OCI-LY1 (cell line): ENCODE results near the gene NT5DC1.

Experiments
- H2AFZ ChIP-seq: fragments of 200-600 bp; sonication (generic), shearing (Covaris generic); 2 replicates; pipeline ENCODE4 v1.6.0; 2014; ENCODE audit warnings: antibody characterized with exemption, mild to moderate bottlenecking, low read length
- H3F3A ChIP-seq: fragments of 200-600 bp; sonication (generic), shearing (Covaris generic); 2 replicates; pipeline ENCODE4 v1.6.0; 2014; ENCODE audit warnings: mild to moderate bottlenecking, antibody characterized with exemption, low read length, moderate library complexity; ENCODE audit not compliant: insufficient read depth
- H3K27ac ChIP-seq: fragments of 200-600 bp; sonication (generic); 2 replicates; pipeline ENCODE4 v1.5.1; 2014; ENCODE audit warnings: low read length, mixed run types, mild to moderate bottlenecking, low read depth; ENCODE audit not compliant: poor library complexity, severe bottlenecking
- H3K27me3 ChIP-seq: fragments of 200-600 bp; sonication (generic); 2 replicates; pipeline ENCODE4 v1.6.0; 2014; ENCODE audit warnings: antibody characterized with exemption, mild to moderate bottlenecking, low read length, moderate library complexity; ENCODE audit not compliant: insufficient read depth
- H3K36me3 ChIP-seq: fragments of 200-600 bp; sonication (generic); 2 replicates; pipeline ENCODE4 v1.6.1; 2014; ENCODE audit warnings: mild to moderate bottlenecking, antibody characterized with exemption, low read length, moderate library complexity, mixed read lengths; ENCODE audit not compliant: insufficient read depth
- H3K4me1 ChIP-seq: fragments of 200-600 bp; sonication (generic); 2 replicates; pipeline ENCODE4 v1.5.1; 2014; ENCODE audit warnings: mild to moderate bottlenecking, low read length, moderate library complexity; ENCODE audit not compliant: insufficient read depth, severe bottlenecking
- H3K4me2 ChIP-seq: fragments of 200-600 bp; sonication (generic), shearing (Covaris generic); 2 replicates; pipeline ENCODE4 v1.6.1; 2014; ENCODE audit warnings: low read length
- H3K4me3 ChIP-seq: fragments of 200-600 bp; sonication (generic); 2 replicates; pipeline ENCODE4 v1.5.1; 2014; ENCODE audit warnings: low read length, low read depth, mild to moderate bottlenecking, mixed read lengths; ENCODE audit not compliant: poor library complexity, severe bottlenecking
- H3K79me2 ChIP-seq: fragments of 200-600 bp; shearing (Covaris generic); 2 replicates; pipeline ENCODE4 v1.6.1; 2016; ENCODE audit warnings: mixed run types, low read length, mixed read lengths; ENCODE audit not compliant: insufficient read depth
- H3K9ac ChIP-seq: fragments of 200-600 bp; sonication (generic), shearing (Covaris generic); 2 replicates; pipeline ENCODE4 v1.6.1; 2014; ENCODE audit warnings: mild to moderate bottlenecking, low read length, mixed read lengths
- H3K9me2 ChIP-seq: fragments of 200-600 bp; sonication (generic), shearing (Covaris generic); 2 replicates; pipeline ENCODE4 v1.6.1; 2014; ENCODE audit warnings: low read depth, mild to moderate bottlenecking, low read length, mixed read lengths
- H3K9me3 ChIP-seq: fragments of 200-600 bp; shearing (Covaris generic); 2 replicates; pipeline ENCODE4 v1.6.1; 2014; ENCODE audit warnings: low read length, mixed read lengths
- H4K20me1 ChIP-seq: fragments of 200-600 bp; sonication (generic), shearing (Covaris generic); 2 replicates; pipeline ENCODE4 v1.6.0; 2016; ENCODE audit warnings: mild to moderate bottlenecking, low read length; ENCODE audit not compliant: insufficient read depth
- CTCF ChIP-seq: fragments of 200-600 bp; sonication (generic), shearing (Covaris generic); IDR thresholded peaks from 2 replicates; pipeline ENCODE4 v1.5.1; 2017; ENCODE audit warnings: mild to moderate bottlenecking, antibody characterized with exemption, low read length, moderate library complexity, mixed read lengths
- EZH2 ChIP-seq: fragments of 200-600 bp; sonication (generic), shearing (Covaris generic); IDR thresholded peaks from 2 replicates; pipeline ENCODE4 v1.8.0; 2017; ENCODE audit warnings: borderline replicate concordance, mixed run types, mild to moderate bottlenecking, antibody characterized with exemption, low read length, moderate library complexity, mixed read lengths

Gene NT5DC1

DNA sequence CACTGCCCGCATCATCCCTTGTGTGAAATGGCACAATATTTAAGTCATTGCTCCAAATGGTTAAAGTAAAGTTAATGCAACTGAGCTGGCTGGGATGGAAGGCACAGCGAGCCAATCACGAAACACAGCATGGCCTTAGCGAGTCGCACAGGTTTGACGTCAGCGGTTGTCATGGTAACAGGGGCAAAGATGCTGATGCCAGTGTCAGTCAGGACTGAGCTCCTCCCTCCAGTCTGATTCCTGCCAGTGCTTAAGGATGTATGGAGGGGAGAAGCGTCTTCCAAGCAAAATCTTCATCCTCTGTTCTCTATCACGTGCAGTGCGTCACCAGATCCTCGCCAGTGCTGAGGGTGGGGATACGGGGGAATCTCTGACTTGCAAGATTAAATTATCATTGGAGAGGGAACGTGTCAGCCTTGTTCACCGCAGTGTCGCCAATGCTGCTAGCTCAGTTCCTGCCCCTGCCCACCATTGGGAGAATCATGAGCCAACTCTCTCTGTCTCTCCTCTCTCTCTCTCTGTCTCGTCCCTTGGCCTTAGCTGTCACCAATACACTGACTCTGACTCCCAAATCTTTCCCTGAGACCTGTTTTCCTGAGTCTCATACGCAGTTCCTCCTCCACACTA is 128.7 kb downstream of the NT5DC1 start:
- no peaks in the 10 kb centered on the region for H3K36me3 ChIP-seq
- no peak overlapping the region for H3K9ac ChIP-seq
- no peaks in the 10 kb centered on the region for H3K9me3 ChIP-seq
- no peaks in the 10 kb centered on the region for H3K9me2 ChIP-seq
- H3F3A ChIP-seq, result no peaks in the 10 kb centered on the region
- H3K4me2 ChIP-seq, result no peak overlapping the region
- no peak overlapping the region for H2AFZ ChIP-seq
- H3K27ac ChIP-seq, result no peak overlapping the region
- TF ChIP-seq CTCF, result no peak
- no peak for TF ChIP-seq EZH2
- no peak overlapping the region for H3K4me3 ChIP-seq
- no peaks in the 10 kb centered on the region for H3K79me2 ChIP-seq
- H3K4me1 ChIP-seq, result no peaks in the 10 kb centered on the region
- H4K20me1 ChIP-seq, result no peaks in the 10 kb centered on the region
- H3K27me3 ChIP-seq, result no peaks in the 10 kb centered on the region

GRCh38 chr6:116234689-116235088 is 134.0 kb downstream of the NT5DC1 start:
- Histone ChIP-seq H3K27ac (no peak overlapping the region), H3K4me1 (no peaks in the 10 kb centered on the region), H3K27me3 (no peaks in the 10 kb centered on the region), H3K9ac (no peak overlapping the region), H3F3A (no peaks in the 10 kb centered on the region), H3K9me2 (no peaks in the 10 kb centered on the region), H4K20me1 (no peaks in the 10 kb centered on the region), H3K36me3 (no peaks in the 10 kb centered on the region), H3K4me3 (no peak overlapping the region), H2AFZ (no peak overlapping the region), H3K4me2 (no peak overlapping the region), H3K79me2 (no peaks in the 10 kb centered on the region), H3K9me3 (no peaks in the 10 kb centered on the region)
- TF ChIP-seq EZH2, result no peak
- TF ChIP-seq CTCF, result no peak

DNA sequence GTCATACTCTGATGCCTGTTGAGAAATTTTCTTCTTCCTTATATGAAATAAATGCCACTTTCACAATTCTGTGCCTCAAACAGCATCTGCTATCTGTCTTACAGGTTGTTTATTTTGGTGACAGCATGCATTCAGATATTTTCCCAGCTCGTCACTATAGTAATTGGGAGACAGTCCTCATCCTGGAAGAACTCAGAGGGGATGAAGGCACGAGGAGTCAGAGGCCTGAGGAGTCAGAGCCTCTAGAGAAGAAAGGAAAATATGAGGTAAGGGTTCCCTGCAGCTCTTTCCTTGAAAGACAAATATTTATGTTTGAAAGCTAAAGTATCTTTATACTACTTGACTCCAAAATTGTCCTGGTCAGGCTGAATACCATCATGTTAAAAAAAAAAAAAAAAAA is 137.4 kb downstream of the NT5DC1 start:
- Histone ChIP-seq H3K9ac (no peak overlapping the region), H3F3A (no peaks in the 10 kb centered on the region), H3K79me2 (no peaks in the 10 kb centered on the region), H3K9me3 (no peaks in the 10 kb centered on the region), H3K27me3 (no peaks in the 10 kb centered on the region), H3K4me3 (no peak overlapping the region), H3K9me2 (no peaks in the 10 kb centered on the region), H3K4me1 (no peaks in the 10 kb centered on the region), H2AFZ (no peak overlapping the region), H4K20me1 (no peaks in the 10 kb centered on the region), H3K4me2 (no peak overlapping the region), H3K27ac (no peak overlapping the region), H3K36me3 (no peaks in the 10 kb centered on the region)
- TF ChIP-seq CTCF, result no peak
- TF ChIP-seq EZH2, result no peak
